NCI-H524 treated with DMSO at 0.1 percent for 48 hours (cell line): ENCODE data around the gene AFF3.

Source experiments
- DNase-seq: peaks from one replicate; lab custom pipeline; 2025; lab: John Stamatoyannopoulos, UW

AFF3 gene

GRCh38 chr2:99925960-99926359 is 216.4 kb downstream of the AFF3 start:
- no peak for DNase-seq

DNA sequence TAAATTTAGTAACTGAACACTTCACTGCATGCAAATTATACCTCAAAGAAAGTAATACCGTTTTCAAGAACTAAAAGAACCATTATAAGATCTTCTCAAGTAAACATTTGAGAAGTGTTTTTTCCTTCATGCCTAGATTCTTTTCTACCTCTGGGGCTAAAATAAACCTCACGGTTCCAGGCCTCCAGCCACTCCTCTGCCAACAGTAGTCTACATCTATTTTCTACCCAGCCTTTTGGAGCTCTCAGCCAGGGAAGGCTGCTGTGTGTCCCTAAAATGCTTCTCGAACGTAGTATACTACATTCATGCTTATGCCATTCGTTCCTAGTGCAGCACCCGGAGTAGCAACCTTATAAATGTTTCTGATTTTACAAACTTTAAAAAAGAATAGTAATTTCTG is 219.7 kb downstream of the AFF3 start:
- no peak for DNase-seq

DNA sequence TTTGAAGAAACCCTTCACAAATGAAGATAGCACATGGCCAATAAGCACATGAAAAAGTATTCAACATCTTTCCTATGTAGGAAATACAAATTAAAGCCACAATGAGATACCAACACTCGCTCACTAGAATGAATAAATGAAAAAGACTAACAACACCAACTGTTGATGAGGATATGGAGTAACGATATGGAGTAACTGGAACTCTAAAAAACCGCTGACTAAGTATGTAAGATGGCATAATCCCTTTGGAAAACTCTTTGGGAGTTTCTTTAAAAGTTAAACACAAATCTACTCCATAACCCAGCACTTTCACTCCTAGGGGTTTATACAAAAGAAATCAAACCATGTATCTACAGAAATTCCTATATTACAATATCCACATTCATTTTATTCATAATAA is 220.5 kb downstream of the AFF3 start:
- DNase-seq = no peak

DNA sequence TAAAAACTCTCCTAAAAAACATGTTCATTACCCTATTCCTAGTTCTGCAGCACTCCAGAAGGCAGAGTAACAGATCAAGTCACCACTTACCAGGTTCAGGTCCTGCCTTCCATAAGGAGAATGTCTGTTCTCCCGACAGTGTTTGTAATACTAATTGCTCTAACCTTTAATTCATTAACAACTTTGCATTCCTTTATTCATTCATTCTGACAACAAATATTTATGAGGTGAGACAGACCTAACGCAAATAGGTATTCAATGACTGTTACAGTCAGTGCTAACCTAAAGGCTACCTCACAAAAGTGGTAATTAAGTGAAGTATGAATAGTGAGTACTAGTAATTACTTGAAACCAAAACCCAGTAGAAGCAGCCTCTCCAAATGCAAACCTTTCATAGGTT is 224.0 kb downstream of the AFF3 start:
- no peak for DNase-seq

DNA sequence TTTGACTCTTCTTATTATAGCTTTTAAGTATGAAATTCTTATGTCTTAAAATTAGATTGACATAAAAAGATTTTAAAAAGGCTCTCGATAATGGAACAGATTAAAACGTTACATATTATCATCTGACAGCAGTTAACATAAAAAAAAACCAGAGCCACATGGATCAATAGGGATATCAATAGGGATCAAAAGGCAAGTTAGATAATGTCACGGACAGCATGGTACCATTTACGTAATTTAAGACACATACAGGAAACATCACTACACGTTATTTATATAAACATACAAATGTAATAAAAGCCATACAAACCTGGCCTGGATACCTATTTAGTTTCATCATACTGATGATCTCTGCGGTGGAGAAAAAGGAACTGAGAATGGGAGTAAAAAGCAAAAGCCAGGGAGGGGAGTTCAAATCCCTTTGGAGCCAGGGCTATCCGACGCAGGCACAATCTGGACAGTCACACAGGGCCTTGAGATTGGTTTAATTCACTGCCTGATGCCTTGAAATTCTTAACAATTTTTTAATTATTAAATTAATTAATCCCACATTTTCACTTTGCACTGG is 227.2 kb downstream of the AFF3 start:
- DNase-seq = no peak

DNA sequence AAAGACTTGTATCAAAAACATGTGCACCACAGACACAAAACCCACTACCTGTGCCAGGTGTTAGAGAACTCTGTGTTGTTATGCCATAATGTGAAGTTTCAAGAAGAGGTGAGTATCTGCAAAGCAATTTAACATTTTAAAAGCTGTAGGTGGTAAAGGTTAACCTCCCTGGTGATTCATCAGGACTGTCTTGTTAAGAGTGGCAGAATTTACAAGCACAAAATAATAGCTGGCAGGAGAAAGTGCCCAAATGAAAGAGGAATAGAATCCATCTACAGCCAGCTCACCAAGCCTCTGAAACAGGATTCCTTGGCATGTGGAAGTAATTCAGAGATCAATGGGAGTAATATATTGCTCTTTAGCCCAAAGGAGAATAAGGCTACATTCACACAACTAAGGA is 230.7 kb downstream of the AFF3 start:
- no peak for DNase-seq

DNA sequence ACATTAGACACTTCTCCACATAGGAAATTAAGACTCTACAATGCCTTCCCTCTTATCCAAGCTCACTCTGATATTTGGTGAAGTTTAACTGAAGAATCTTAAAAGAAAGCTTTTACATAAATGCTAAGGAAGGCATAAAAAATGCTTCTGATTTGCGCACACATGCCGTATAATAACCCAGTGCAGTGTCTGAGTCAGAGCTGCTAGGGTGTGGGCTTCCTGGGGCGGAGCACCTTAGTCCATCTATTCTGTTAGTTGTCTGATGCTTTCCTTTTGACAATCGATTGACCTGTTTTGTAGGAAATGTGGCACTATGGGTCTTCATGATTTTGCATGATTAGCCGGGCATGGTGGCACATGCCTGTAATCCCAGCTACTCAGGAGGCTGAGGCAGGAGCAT is 231.5 kb downstream of the AFF3 start:
- DNase-seq = no peak

- no peak for DNase-seq
These were observed 236.8 kb downstream of the AFF3 start for GRCh38 chr2:99905636-99906035.

DNA sequence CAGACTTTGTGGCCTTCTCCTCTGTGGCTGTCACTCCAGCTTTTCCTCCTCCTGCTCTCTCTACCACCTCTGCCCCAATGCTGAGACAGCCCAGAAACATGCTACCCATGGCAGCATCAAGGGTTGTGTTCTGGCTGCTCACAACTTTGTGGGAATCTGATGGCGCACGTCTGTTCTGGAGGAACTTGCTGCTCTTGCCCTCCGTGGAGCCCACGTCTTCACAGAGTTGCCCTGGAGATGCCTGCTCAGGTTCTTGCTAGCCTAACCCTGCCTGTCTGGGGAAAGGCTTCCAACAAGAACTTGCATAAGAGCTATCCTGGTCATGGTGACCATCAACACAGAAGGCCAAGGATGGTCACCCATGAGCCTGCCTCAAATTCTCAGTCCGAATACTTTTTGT is 237.4 kb downstream of the AFF3 start:
- no peak for DNase-seq

DNA sequence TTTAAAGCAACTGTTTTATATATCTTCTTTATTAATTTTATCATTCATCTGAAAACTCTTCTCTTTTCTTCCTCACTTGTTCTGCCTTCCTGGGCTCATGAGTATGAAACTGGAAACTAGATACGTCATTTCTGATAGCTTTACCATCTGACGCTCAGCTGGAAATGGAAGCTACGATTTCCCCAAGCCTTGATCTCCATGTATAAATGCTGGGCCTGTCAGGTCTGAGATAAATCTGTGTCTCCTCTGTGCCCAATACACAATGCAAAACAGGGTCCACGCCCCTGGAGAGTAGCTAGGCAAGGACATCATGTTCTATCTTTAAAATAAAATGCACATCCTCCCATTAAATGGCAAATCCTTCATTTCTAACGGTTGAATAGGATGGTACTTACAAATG is 238.4 kb downstream of the AFF3 start:
- DNase-seq = no peak

- DNase-seq = no peak
These were observed 241.8 kb downstream of the AFF3 start for GRCh38 chr2:99900556-99900955.

GRCh38 chr2:99899882-99900281 is 242.5 kb downstream of the AFF3 start:
- no peak for DNase-seq

GRCh38 chr2:99899058-99899855 is 243.1 kb downstream of the AFF3 start:
- DNase-seq = no peak

DNA sequence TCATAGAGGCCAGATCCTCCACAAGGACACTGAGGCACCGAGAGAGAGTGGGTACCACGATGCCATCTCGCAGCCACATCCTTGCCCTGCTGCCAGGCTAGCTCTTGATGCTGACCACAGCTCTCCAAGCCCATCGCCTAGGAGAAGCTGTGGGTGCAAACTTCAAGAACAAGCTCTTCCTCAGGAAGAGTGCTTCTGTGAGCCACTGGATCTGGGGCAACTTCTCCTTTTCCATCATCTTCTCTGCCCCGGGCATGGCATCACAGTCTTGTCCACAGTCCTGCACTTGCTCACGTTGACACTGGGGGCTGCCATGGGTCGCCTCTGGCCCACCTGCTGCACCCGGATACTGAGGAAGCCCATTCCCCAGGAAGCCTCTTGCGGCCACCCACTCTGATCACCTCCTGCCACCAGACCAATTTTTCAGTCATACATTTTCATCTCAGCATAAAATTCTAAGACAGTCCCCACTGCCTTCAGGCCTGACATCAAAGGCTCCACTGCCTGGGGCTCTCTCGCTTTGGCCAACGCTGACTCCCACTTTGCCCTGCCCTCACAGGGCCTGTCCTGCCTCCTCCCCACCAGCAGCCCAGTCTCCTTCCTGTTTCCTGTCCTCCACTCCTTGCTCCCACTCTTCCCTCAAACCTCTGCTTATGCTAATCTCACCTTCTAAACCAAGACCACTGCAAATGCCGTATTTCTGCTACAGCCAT is 243.9 kb downstream of the AFF3 start:
- no peak for DNase-seq

DNA sequence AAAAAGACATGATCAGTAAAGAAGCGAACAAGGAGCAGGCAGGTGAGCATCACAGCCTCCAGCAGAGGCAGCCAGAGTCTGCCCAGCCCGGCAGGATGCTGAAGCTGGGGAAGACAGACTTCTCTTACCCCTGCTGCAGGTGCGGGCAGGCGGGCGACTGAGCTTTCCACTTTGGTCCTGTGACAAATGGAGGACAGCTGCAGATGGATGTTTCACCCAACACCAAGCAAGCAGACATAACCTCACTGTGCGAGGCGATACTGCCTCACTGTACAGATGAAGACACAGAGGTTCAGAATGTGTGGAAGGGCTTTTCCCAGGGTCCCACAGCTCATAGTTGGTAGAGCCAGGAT is 251.0 kb downstream of the AFF3 start:
- no peak for DNase-seq

- no peak for DNase-seq
These were observed 251.6 kb downstream of the AFF3 start for GRCh38 chr2:99890568-99891427.

DNA sequence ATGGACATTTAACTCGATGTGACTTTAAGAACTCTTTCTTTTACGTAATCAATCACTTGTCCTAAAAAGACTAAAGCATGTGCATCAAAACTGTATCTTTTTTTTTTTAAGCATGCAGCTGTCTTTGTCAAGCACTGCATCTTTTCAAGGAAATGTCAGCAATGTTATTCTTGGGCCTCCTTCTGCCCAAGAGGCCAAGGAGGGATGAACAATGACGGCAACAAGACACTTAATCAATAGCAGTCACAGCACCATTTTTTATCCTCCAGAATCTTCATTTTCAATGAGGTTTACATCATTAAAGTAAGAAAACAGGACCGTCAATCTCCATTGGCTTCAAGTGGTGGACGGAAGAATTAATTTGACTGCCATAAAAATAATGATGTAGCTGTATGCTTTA is 253.8 kb downstream of the AFF3 start:
- DNase-seq = no peak

- no peak for DNase-seq
These were observed 256.0 kb downstream of the AFF3 start for GRCh38 chr2:99886418-99886817.

DNA sequence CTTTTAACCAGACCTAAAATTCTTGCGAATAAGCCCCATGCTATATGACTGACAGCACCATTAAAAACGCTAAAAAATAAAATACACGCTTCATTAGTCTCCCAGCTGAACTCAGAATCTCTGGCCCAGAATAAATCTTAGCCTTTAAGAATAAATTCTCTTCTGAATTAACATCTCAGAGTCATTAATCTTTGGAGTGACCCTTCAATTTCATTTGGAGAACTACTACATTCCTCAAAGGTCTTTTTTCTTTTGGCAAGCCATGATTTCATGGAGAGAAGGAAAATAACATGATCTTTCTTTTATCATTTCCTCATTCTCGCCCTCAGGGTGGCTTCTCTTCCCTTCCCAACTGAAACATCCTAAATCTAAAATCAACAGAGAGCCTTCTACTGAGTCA is 259.0 kb downstream of the AFF3 start:
- DNase-seq = no peak

DNA sequence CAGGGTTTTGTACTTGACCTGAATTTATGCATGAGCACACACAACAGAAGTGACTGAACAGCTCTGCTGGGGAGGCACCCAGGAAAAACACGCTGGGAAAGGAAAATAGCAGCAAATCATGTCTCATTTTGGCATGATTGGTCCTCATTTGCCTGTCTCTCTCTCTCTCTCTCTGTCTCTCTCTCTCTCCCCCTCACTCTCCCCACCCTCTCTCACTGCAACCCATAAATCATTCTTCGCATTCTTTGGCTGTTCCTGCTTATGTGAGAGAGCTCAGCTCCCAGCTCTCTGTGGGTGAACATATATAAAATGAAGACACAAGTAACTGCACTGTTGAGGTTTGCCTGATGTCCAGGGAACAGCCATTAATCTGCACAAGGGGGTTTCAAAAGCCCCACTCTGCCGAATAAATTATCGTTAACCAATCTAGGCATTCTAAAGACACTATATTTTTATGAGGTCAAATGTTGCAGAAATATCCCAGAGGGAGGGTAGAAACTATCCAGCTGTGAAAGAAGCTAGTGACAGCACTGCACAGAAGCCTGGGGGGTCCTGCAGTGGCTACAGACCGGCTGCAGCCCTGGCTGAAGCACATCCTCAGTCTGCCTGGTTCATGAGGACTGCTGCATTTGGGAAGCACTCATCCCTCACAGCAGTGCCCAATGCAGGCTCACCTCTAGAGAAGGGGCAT is 260.3 kb downstream of the AFF3 start:
- no peak for DNase-seq

DNA sequence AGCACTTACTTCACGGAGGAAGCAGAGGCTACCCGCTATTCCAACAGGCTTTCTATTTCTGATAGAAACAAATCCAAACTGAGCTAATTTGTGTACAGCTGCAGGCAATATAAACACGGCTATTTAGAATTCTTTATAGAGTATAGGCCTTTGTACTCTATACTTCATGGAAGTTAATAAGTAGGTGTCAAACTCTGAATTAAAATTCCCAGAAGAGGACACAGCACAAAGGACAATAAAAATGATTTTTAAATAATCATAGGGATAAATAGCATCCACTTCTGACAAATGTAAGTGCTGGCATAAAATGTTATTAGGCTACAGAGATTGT is 261.5 kb downstream of the AFF3 start:
- no peak for DNase-seq
